CMK (cell line): ENCODE data around the gene ADGRG3.

Experiments used
- DNase-seq: peaks from one replicate; pipeline ENCODE4 v3.0.0-alpha.2; 2010; ENCODE audit warnings: low read depth

ADGRG3 gene, protein sequence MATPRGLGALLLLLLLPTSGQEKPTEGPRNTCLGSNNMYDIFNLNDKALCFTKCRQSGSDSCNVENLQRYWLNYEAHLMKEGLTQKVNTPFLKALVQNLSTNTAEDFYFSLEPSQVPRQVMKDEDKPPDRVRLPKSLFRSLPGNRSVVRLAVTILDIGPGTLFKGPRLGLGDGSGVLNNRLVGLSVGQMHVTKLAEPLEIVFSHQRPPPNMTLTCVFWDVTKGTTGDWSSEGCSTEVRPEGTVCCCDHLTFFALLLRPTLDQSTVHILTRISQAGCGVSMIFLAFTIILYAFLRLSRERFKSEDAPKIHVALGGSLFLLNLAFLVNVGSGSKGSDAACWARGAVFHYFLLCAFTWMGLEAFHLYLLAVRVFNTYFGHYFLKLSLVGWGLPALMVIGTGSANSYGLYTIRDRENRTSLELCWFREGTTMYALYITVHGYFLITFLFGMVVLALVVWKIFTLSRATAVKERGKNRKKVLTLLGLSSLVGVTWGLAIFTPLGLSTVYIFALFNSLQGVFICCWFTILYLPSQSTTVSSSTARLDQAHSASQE

DNA sequence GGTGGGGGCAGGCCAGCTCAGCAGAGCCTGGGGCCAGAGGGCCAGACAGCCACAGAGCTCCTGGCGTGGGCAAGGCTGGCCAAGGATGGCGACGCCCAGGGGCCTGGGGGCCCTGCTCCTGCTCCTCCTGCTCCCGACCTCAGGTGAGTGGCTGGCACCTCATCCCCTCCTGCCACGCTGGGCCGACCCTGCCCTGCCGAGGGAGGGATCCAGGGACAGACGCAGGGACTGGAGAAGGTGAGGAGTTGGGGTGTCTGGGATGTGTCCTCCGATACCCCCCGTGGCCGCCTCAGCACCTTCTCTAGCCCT lies at the start of gene ADGRG3:
Gene ADGRG3 (plus strand): TSS at position 44 of the 309 bp plus-strand sequence. CDS start 42 bp downstream, at position 86.
- no peak for DNase-seq

DNA sequence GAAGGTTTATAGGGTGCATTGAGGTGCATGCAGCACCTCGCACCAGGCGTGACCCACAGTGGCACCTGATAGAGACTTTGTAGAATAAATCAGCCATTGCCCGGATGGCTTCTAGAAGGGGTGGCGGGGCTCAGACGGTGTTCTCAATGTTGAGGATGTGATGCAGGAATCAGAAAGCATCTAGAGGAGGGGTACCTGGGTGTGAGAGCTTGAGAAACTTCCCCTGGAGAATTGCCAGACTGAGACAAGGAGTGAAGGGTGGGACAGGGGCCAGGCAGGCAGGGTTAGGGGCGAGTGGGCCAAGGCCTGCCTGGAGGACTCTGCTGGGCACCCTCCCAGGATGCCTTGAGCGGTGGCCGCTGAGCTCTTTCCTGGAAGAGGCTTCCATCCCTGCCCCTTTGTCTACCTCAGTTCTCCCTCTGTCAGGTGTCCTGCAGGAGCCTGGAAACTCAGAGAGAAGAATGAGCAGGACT lies 48.9 kb upstream of the ADGRG3 start:
- no peak for DNase-seq

DNA sequence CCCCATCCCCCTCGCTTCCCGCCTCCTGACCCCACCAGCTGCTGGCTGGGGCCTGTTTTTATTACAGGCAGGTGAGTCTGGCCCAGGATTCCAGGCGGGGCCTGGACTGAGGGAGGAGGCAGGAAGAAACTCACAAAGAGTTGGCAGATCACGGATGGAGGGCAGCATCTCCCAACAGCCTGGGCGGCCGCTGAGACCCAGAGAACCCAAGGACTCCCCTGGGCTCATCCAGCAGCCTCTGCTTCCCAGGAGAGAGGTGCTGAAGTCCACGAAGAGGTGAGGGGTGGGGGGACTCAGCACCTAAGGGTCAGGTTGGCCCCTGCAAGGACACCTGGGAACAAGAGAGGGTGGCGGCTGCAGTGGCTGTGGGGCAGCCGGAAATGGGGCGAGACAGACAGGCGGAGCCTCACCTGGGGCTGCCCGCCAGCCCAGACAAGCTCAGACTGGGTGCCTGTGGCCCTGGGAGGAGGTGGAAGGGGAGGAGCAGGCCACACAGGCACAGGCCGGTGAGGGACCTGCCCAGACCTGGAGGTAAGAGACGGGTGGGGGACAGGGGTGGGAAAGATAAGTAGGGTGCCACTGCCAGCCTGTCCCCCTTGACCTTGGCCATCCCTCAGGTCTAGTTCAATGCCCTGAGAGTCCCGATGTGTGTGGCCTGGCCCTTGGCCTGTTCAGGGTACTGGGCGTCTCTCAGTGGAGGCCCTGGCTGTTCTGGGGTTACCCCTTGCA lies 48.3 kb upstream of the ADGRG3 start:
- DNase-seq = no peak

DNA sequence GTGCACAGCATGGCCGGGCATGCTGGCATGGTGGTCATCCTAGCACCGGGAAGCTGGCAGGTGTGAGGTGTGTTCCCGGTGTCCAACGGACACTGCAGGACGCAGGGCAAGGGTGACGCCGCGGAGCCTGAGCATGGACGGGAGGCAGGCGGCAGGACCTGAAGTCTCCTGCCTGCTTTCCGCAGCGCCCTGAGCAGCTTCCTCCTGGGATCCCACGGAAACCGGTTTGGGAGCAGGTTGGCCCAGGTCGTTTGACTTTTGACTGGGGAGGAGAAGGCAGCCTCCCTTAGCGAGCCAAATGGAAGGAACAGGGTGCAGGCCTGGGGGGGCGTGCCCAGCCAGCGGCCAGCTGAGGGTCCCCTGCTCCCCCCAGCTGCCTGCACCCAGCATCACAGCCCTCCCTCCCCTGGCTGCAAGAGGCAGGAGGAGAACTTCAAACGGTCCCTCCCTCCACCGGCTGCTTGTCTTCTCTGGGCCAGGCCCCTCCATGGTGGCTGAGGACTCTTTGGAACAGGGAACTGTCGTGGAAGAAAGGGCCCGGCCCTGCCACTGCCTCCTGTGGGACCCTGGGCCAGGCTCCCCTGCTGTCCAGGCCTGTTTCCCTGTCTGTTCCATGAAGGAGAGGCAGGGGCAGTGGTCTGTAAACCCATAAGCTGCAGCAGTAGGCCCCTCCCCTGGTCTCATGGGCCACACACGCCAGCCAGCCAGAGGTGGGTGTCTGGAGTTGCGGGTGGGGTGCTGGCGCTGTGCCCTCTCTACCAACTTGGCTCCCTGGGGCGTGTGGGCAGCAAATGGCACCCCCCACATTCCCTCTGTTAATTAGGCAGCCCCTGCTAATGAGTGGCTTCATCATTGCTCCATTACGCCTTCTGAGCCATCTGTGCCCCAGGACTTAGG lies 47.5 kb upstream of the ADGRG3 start:
- no peak for DNase-seq

DNA sequence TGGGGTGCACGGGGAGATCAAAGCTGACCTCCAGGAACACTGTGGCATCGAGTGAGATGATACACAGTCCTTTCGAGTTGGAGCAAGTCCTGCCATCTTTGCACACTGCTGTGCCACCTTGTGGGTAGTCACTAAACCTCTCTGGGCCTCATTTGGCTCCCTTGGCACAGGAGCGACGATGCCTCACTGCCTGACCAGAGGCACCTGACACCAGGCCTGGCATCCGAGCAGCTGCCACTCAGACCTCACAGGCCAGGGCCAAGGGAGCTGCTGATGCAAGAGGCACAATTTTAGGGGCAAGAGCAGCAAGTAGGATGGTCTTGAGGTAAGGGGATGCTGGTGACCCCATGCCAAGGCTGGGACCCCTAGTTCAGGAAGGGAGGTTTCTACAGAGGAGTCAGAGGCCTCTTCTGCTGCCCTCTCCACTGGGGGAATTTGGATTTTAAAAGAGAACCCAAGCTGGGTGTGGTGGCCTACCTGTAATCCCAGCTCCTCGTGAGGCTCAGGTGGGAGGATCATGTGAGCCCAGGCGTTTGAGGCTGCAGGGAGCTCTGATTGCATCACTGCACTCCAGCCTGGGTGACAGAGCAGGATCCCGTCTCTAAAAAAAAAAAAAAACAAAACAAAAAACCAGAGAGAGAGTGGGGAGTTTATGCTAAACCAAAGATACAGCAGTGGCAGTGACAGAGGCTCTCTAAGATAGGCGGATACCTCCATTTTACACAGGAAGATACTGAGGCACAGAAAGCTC lies 46.4 kb upstream of the ADGRG3 start:
- DNase-seq = no peak

DNA sequence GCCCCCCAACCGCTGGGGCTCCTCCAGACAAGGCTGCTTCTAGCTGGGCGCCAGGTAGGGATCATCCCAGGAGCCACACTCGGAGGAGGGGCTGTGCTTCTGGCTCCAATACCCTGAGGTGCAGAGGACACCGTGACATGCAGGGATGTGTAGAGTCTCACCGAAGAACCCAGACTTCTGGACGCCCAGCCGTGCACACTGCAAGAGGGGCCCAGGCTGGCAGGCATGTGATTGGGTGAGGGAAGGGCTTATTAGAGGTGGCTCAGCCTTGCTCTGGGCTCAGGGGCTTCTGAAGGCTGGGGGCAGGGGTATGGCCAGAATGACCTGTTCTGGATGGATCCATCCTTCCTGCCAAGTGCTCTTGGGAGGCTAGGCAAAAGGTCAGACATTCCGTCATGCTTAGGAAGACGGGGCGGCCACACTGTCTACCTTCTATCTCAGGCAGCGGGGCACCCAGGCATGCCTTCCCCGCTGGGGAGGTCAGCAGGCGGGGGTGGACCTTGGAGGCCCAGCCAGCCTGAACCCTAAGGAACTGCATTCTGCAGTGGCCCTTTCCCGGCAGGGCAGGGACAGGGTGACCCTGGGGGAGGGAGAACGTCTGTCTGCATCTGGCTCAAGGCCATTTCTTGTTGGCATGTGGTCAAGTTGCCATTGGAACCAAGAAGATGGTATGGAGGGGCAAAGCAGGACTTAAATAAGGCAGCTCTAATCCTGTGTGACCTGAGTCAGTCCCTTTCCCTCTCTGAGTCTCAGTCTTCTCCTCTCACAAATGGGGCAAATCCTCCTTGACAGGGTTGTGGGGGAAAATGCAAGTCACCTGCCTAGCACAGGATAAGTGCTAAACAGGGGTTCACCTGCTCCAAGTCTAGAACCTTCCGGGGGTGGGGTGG lies 45.5 kb upstream of the ADGRG3 start:
- DNase-seq = no peak

DNA sequence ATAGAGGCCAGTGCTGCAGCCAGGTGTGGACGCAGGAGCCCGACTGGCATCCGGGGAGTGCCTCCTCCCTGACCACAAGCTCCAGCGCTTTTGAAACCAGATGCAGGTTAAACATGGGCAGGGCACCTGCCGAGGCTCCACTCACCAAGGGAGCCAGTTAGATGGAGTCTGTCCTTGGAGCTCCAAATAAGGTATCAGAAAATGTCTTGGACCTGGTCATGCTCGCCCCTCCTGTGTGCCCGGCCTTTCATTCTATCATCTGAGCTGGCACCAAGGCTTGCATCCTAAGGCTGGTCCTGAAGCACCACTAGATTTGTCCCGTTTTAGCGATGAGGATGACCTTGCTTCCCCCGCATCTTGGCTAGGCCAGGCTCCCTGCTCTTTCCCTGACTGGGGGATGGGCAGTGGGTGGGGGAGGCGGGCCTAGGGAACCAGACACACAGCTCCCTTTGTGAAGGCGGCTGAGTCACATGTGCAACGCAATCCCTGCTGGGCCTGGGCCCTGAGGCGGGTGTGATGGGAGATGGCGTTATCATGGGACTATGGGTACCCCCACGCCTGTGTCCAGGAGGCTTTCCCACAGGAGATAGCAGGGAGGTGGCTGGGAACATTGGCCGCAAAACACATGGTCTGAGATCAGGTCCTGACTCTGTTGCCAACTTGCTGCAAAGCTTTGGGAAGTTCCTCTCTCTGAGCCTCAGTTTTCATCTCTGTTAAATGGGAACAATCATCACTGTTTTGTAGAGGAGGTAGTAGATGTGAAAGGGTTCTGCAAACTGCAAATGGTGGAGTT lies 44.7 kb upstream of the ADGRG3 start:
- DNase-seq = no peak

DNA sequence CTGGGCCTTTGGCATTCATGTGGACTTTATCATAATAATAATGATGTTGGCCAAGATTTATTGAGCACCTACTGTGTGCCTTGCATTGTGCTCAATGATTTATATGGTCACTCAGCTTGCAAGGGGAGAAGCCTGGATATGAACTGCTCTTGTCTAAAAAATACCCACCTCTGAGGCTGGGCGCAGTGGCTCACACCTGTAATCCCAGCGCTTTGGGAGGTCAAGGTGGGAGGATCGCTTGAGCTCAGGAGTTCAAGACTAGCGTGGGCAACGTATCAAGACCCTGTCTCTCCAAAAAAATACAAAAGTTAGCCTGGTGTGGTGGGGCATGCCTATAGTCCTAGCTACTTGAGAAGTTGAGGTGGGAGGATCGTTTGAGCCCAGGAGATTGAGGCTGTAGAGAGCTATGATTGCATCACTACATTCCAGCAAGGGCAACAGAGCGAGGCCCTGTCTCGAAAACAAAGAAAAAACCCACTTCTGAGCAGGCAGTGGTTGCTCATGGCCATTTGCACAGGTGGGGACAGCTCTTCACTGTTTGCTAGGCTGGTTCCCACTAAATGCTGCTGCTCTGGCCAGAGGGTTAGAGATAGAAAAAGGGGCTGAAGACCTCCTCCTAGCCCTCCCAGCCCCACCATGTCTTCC lies 43.9 kb upstream of the ADGRG3 start:
- DNase-seq = no peak

DNA sequence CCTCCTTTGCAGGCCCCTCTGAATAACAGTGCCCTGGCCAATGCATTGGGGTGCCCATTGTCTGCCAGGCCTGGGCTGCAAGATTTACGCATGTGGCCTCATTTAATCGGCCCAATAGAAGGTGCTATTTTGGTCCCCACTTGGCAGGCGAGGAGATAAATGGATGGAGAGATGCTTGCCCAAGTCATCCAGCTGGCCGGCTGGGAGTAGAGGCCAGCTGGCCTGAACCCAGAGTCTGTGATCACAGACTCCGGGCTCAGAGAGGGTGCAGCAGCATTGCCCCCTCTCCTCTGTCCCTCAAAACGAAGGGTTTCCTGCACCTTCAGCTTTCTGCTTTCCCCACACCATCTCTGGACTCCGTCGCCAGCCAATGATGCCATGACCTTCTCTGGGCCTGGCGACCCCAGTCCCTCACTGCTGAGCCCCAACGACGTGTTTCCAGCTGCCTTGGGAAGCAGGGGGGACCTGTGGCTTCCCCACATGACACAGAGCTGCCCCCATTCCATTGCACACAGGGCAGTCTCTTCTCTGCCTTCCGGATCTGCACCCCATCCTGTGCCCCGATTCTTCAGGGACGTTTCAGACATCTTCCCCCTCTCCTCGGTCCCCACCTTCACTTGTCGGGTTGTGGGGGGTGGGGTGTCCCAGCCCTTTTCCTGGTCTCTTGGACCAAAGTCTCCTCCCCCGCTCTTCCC lies 43.2 kb upstream of the ADGRG3 start:
- DNase-seq = no peak

DNA sequence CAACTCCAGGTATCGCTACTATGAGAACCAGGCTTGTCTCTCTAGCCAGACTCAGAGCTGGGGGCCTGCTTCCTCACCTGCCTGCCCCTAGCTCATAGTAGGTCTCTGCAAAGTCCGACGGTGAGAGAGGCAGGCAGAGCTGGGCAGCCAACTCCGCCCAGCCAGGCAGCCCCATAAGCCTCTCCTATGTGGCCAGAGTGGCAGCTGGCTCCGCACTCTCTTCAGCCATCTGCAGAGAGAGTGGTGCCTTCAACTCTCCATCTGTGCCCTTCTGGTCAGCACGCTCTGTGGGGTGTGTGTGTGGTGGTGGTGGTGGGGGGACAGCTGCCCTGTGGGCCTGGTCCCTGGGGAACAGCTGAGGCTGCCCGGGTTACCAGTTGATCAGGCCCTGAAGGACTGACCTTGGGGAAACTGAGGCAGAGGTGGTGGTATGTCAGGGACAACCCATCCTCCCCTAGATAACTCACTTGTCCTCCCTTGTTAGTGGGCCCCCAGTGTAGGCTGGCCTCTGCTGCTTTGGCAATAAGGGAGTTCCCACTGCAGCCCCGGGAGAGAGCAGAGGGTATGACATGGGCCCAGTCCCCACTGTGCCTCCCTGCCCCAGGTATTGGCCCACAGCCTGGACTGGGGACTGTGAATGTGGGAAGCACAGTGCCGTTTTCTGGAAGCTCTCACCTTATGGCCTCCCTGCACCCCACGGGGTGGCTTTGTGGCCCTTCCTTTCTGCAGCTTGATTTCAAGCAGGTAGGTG lies 41.5 kb upstream of the ADGRG3 start:
- no peak for DNase-seq

DNA sequence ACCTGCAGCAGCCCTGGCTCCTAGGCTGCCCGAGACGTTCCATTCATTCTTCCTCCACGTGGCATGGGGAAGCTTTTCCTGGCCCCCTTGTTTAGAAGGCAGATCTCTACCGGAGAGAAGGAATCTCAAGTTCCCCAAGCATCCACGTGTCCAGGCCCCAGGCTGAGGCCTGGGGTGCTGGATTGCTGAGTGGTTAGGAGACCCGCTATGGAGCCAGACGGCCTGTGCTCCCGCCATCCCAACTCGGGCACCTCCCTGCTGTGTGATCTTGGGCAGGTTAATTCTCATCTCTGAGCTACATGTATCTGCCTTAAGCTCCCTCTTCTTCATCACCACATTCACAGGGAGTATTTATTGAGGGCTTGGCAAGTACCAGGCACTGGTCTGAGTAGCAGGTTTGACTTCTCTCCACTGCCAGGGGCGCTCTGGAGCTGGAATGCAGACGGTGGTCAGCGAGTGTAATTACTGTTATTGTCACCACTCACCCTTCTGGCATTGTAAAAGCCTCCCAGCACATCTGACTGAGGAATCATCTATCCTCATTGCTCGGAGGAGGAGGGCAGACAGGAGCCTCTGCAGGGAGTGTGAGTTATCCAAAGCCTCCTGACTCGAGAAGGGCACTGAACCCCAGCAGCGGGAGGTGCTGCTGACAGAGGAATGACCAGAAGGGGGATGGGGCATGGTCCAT lies 40.8 kb upstream of the ADGRG3 start:
- DNase-seq = no peak

DNA sequence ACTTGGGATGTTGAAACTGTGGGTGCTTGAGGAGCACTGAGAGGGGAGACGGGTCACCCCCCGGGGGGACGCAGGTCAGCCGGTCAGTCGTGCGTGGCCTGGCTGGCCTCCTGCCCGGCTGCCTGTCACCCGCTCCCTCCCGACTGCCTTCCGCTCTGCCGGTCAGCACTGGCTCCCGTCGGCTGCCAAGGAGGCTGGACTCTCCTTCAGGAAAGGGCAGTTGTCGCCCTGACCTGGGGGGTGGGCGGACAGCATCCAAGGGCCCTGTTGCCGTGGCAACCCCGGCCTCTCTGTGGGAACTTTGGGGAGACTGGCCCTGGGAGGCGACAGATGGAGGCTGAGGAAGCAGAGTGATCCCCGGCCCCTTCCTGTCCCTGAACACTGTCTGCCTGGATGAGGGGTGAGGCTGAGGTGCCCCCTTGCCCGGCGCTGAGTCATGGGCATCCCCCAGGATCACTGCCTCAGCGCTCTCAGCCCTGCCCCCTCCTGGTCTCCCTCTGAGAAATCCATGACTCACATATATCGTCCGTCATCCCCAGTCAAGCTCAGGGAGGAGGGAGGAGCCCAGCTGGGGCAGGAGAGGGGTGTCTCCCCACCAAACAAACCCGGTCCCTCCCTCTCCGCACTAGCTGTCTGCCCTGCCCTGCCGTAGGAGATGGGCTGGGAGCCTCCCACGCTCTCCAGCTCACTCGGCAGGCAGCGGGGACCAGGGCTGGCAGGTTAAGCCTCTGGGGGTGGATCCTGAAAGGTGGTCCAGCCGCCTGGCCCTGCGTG lies 39.9 kb upstream of the ADGRG3 start, which contains the start of gene ADGRG1:
Gene ADGRG1 (plus strand): TSS at position 623 of the 774 bp plus-strand sequence. CDS start 21,658 bp downstream, outside the sequence.
- peak; percentile 87 for DNase-seq

DNA sequence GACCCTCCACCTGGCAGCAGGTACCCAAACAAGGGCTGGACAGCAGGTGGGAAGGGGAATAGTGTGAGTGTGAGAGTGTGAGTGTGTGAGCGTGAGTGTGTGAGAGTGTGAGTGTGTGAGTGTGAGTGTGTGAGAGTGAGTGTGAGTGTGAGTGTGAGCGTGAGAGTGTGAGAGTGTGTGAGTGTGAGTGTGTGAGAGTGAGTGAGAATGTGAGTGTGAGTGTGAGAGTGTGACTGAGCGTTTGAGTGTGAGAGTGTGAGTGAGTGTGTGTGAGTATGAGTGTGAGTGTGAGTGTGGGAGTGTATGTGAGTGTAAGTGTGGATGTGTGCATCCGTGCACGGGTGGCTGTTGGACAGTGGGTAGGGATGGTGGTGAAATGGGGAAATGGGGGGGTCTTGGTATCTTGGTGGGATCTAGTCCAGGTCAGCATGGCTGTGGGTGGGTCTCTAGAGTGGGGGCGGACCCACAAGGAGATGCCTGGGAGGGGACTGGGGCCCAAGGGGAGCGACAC lies 39.3 kb upstream of the ADGRG3 start:
- DNase-seq = no peak

DNA sequence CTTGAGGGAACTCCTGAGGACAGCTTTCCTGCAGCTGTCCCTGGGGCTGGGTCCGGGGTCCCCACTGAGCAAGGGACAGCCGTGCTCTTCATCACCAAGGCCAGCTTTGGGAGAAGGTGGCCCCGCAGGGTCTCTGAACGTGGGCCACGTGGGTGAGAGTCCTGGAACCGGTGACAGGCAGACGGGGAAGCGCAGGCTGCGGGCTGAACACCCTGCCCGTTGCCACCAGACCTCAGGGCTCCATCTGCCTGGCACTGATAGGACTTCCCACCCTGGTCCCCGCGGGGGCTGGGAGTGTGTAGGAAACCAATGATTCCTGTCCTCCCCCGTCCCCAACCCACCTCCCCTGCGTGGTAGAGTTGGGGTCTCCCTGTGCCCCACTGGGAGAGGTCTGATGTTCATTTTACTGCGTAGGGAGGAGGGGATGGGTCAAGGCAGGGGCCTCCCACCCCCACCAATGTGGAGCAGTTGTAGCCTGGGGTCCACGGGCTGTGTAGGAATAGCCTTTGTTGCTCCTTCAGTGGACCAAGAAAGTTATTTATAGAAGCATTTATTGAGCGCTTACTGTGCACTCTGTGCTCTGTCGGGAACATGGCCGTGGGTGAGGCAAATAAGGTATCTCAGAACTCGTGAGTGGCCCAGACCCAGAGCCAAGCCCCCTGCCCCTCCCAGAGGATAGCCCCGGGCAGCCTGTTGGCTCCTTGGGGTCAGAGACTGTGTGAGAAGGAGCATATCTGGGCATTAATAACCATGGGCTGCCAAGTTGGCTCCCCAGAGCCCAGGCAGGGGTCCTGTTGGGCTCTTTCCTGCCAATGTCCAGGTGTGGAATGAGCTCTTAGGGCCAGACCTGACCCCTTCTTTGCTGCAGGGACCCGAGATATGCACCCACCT lies 38.3 kb upstream of the ADGRG3 start:
- DNase-seq = peak; percentile 75

DNA sequence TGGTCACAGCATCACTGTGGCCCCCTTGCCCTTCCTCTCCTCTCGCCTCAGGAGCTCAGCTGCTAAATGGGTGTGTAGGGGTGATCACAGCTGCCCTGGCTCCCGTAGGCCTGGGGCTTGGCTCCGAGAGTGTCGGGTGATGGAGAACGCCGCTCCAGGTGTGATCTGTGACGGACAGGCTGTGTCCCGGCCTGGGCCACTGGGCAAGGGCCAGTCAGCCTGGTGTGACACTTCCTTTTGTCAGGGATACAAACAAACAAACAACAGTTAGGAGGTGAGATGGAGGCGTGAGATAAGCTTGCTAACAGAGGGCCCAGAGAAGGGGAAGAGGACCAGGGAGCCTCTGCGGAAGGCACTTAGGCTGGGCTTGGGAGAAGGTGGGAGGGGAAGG lies 37.7 kb upstream of the ADGRG3 start:
- DNase-seq = no peak
